Activated gamma-delta T cell treated with anti-CD3 and anti-CD28 coated beads, Interleukin-2, amount 50 U/mL, for 16 hours (primary cell): ENCODE measurements around the gene ASB1.

Experiments used
- DNase-seq: peaks from one replicate; pipeline ENCODE4 v3.0.0-alpha.2; 2020; ENCODE audit warnings: low read depth

ASB1 gene

GRCh38 chr2:238445409-238446190 lies 18.9 kb downstream of the ASB1 start:
- no peak for DNase-seq

- DNase-seq: no peak
Measured at GRCh38 chr2:238446371-238446770, 19.6 kb downstream of the ASB1 start.

- no peak for DNase-seq
Measured at GRCh38 chr2:238448031-238448955, 21.6 kb downstream of the ASB1 start.

GRCh38 chr2:238449241-238449640 lies 22.5 kb downstream of the ASB1 start:
- no peak for DNase-seq

- no peak for DNase-seq
Measured at GRCh38 chr2:238449909-238450417, 23.2 kb downstream of the ASB1 start.

GRCh38 chr2:238450440-238450861 lies 23.7 kb downstream of the ASB1 start:
- DNase-seq: no peak

- DNase-seq: no peak
Measured at GRCh38 chr2:238453842-238454241, 27.1 kb downstream of the ASB1 start.

- DNase-seq: no peak
Measured at GRCh38 chr2:238456449-238456848, 29.7 kb downstream of the ASB1 start.

GRCh38 chr2:238456970-238457926 lies 30.5 kb downstream of the ASB1 start:
- no peak for DNase-seq

GRCh38 chr2:238457927-238458324 lies 31.2 kb downstream of the ASB1 start:
- no peak for DNase-seq

GRCh38 chr2:238458651-238459050 lies 31.9 kb downstream of the ASB1 start:
- no peak for DNase-seq

GRCh38 chr2:238459081-238459629 lies 32.4 kb downstream of the ASB1 start:
- no peak for DNase-seq

GRCh38 chr2:238461051-238461450 lies 34.3 kb downstream of the ASB1 start:
- DNase-seq: no peak

GRCh38 chr2:238461491-238461890 lies 34.8 kb downstream of the ASB1 start:
- no peak for DNase-seq

- no peak for DNase-seq
Measured at GRCh38 chr2:238461916-238462315, 35.2 kb downstream of the ASB1 start.

GRCh38 chr2:238462782-238463396 lies 36.2 kb downstream of the ASB1 start:
- no peak for DNase-seq

- no peak for DNase-seq
Measured at GRCh38 chr2:238464389-238464788, 37.7 kb downstream of the ASB1 start.

- DNase-seq: no peak
Measured at GRCh38 chr2:238465487-238466242, 38.9 kb downstream of the ASB1 start.

GRCh38 chr2:238466243-238466756 lies 39.6 kb downstream of the ASB1 start:
- DNase-seq: no peak

- no peak for DNase-seq
Measured at GRCh38 chr2:238467062-238467461, 40.3 kb downstream of the ASB1 start.
